Measurements from ENCODE around the gene RARB.

- TF ChIP-seq CTCF (CRISPR knock-in tag; IDR thresholded peaks at IDR 0.05) = no peak
- no peak for TF ChIP-seq NCOA2 (CRISPR knock-in tag; IDR thresholded peaks at IDR 0.05)
- TF ChIP-seq ZNF224 (CRISPR knock-in tag; IDR thresholded peaks at IDR 0.05) = no peak
- no peak for TF ChIP-seq ZNF280B (CRISPR knock-in tag; IDR thresholded peaks at IDR 0.05; ENCODE audit: borderline replicate concordance)
- TF ChIP-seq CBFB (CRISPR knock-in tag; IDR thresholded peaks at IDR 0.05) = no peak
- TF ChIP-seq ZFP37 (CRISPR knock-in tag; IDR thresholded peaks at IDR 0.05; ENCODE audit: borderline replicate concordance) = no peak
- TF ChIP-seq SMARCC2 (IDR thresholded peaks at IDR 0.05) = no peak
- TF ChIP-seq SP4 (CRISPR knock-in tag; IDR thresholded peaks at IDR 0.05) = no peak
These were observed 46.0 kb downstream of the RARB start for GRCh38 chr3:25474052-25474451.

Measured in HepG2 (cell line).